GM18511 (cell line): ENCODE measurements around the gene INPP4B.

Experiments
- ATAC-seq: cut with Tn5 transposase; IDR thresholded peaks from one replicate; pipeline ENCODE4 v1.9.1; 2021; ENCODE audit warnings: mild to moderate bottlenecking, moderate library complexity; ENCODE audit not compliant: unreplicated experiment

Gene INPP4B

DNA sequence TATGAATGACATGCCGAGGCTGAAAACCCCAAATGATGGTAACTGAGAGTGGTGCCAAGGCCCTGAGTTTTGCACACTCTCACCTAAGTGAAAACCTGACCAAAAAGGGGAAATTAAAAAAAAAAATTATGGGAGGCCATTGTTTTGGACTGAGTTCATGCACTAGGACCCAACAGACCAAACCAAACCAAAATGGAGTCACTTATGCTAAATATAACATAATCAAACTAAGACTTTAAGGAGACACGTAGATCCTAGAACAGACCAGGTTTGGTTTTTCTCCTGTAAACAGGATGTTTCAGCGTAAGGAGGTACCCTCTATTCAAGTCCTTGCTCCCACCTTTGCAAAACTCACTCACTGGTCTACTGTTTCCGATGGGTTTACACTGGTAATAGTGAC lies 453.0 kb downstream of the INPP4B start:
- no peak for ATAC-seq

DNA sequence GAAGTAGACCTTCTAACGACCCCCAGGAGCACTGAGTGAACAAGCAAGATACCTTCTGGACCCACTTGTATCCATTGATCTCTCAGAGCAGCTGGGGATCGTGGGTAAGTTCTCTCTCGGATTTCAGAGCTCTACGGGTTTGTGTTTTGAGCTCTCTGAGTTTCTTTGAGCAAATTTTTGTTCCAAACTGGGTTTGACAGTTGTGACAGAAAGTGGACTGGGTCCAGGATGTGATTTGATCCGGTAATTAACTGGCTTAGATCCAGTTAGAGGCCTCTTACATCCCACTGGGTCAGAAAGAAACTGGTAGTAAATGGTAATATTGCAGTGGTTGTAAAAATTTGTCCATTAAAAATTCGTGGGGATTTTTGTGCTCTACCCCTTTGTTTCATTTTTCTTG lies 459.2 kb downstream of the INPP4B start:
- no peak for ATAC-seq

DNA sequence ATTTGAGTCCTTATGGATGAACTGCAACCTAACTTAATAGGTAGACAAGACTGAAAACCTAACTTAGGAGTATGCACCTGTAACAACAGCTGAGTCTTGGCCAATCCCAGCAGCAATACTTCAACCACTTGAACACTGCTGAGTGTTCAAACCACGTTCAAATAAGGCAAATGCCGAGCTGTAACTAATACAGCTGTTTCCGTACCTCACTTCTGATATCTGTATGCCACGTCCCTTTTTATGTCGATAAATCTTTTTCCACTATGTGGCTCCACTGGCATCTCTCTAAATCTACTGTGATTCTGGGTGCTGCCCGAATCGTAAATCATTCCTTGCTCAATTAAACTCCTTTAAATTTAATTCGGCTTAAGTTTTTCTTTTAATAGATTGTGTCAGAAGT lies 459.7 kb downstream of the INPP4B start:
- ATAC-seq, result no peak

DNA sequence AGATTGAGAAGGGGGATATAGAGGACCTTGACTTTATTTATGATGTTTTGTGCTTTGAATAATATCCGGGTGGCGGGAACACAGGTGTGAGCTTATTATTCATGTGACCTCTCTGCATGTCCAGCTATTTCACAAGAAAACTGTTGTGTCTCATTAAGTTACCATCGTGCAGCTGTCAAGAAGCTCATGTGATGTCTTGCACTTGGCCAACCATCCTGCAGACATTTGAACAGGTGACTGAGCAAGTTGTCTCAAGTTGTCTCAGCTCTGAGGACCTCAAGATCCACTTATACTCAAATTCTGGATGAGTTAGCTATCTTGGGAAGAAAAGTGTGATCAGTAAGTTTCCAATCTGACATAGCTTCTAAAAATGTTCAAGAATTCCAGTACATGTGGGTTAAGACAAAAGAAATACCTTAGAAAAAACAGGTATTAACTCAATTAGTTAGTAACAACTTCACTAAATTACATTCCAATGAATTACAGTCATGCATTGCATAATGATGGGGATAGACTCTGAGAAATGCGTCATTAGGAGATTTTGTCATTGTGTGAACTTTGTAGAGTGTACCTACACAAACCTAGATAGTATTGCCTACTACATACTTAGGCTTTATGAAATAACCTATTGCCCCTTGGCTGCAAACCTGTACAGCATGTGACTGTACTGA lies 462.2 kb downstream of the INPP4B start:
- no peak for ATAC-seq

DNA sequence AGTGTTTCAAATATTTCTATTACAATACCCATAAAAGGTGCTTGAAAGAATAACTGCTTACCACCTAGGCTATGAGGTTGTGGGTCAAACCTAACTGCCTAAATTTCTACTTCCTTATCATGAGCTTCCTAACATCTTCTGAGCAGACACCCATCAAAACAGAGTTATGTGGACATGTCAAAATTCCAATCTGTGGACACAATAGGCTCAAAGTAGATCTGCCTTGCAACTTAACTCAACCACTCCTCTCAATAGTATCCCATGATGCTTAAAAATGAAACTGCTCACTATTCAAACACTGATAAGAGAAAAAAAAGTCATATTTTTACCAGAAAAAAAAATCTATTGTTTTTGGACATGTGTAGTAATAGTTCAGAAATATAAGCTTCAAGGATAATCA lies 462.7 kb downstream of the INPP4B start:
- no peak for ATAC-seq

DNA sequence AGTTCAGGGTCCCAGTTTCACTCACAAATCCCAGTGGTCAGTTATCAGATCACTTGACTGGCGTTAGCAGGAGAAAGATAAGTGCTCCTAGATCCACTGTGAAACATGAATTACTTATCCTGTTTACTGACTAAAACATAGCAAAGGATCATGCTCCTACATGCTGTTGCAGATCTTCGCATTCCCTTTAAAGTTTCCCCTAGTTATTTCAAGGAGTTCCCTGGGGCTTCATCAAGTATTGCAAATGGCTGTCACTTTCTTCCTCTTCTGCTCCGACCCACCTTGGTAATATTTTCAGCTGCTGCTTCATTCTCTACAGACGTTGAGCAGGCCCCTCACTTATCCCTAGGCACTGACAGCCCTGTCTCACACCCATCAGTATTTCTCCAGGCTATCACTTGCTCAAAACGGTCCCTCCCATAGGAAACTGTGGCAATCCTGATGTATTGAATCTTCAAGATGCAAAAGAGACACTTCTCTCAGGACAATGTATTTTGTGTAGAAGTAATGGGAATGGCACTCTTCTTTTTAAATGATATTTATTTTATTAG lies 466.0 kb downstream of the INPP4B start:
- no peak for ATAC-seq

DNA sequence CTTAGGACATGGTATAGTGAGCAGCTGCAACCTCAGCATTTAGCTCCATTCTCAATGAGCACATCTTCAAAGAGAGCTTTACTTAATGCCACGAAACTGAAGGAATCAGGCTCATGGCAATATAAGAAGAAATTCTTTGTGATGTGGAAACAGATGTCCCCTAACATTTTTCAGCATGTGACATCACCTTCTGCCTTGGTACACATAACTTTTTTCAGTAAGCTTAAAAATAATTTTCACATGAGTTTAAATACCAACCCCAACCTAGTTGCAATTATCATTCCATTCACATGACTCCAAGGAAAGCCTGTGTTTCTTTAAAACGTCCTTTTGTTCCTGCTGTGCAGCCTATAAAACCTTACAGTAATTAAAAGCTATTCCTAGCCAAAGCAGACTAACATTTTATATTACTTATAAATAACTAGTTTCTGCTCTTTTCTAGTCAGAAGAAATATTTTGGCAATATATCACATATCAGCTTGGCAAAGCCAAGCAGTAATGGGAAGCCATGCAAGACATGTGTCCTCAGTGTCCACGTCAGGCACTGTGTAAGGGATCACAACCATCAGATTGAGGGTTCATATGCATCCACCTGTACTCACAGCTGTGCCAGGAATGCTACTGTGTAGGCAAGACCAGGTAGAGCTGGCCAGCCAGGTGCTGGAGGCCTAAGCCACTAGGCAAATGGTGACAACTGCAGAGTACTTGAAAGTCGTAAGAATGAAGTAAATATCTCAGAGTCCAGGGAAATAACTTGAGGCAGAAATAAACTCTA lies 466.6 kb downstream of the INPP4B start:
- ATAC-seq, result no peak

DNA sequence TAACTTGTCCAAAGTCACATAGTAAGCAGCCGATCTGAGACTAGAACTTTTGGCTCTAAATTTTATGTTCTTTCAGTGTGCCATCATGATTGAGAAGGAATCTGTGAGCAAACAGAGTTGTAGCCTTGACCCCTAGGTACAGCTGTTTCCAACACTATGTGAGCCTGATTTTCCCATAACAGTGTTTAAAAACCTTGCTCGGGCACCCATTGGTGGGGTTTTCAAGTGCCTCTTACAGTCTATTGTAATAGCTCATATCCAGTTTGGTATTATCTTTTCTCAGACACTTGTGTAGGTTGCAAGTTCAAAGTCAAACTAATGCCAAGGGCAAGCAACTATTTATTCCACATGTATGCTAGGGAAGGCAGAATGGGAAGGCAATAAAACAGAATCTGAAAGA lies 467.9 kb downstream of the INPP4B start:
- no peak for ATAC-seq

DNA sequence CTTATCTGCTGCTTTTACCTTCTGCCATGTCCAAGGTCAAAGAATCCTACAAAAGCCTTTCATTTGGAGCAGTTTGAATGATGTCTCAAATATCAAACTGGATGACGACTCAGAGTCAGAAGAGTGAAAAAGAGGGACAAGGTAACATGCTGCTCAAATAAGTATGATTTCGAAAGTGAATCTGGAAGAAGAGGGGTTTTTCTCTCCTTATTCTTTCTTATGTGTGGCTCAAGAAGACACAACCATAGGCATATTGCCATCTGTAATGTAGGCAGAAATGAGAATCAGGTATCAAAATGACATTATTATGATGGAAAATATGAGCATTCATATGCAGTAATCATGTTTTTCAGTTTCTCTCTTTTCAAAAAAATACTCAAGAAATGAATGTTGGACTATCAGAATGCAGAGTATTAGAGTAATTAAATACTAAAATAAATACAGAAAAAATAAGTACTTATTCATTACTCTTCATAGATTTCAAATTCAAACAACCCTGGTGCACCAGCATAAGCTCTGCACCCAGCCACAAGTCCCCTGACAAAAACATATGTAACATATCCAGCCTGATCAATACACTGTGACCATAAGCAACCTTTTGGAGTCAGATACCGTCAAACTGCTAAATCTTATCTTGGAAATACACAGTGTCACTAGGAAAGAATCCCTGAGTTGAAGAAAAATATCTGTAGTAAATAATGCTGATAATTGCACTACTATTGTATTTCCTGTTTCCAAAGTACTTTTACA lies 468.6 kb downstream of the INPP4B start:
- ATAC-seq, result peak; percentile 63

DNA sequence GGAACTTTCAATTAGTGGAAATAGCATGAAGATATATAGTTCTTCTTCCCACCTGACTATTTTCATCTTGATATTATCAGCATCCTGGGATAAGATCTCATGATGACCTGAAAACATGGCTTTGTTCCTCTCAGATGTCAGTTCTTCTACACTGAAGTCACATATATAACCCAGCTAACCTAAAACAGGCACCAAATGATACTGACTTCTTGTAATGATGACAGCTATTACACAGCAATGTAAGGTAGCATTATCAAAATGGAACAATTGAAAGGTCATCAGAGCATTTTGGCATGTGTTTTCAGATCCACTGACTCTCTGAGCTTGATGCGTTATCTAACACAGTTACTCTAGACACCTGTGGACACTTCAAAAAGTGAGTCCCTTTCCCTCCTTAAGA lies 469.9 kb downstream of the INPP4B start:
- no peak for ATAC-seq

DNA sequence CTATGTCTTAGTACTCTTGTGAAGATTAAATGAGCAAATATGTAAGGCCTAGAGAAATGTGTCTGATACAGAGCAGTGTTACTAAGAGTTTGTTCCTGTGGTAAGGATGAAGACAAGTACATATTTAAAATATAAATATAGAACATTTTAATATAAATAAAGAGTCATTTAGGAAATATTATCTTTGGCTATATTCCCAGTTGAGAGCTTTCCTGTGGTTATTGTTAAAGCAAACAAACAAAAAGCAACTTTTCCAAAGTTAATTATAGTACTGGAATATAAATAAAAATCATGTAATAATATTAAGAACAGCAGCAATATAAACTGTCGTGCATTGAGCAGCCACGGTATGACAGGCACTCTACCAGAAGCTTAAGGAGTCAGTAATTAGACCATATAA lies 472.5 kb downstream of the INPP4B start:
- ATAC-seq, result no peak

DNA sequence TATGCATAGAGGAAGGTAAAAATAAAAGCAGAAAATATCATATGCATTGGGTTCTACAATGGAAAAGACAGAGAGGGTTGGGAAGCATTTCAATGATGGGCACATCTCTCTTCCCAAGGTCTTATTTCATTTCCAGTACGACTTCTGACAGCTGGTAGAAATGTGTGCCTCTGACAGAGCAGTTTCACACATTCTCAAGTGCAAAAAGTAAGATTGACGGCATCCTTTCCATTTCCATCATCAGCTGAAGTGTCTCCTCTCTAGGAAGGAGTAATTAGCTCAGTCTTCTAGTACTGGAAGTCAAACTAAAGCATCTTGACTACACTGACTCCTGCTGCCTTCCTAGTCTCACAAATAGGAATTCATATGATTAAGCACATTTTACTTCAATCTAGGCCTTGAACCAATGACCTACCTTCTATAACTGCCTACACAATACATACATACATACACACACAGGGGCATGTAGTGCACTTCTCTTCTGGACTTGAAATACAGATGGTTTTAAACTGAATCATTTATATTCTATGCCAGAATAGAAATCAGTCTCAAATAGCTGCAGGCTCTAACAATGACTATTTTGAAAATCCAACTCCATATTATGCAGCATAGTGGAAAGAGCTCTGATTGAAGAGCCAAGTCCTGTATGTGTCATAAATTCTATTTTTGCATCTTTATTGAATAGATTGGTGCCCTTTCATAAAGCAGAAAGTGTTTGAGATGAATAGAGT lies 473.4 kb downstream of the INPP4B start:
- ATAC-seq, result no peak

DNA sequence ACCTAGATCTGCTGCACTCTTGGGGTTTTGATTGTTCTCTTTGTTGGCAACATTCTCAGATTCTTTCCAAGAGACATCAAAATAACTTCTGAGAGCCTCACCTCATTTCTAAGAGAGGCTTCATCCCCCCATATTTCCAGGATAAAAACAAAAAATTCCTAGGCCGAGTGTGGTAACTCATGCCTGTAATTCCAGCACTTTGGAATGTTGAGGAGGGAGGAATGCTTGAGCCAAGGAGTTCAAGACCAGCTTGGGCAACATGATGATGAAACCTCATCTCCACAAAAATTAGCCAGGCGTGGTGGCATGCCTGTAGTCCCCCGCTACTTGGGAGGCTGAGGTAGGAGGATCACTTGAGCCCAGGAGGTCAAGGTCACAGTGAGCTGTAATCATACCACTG lies 477.0 kb downstream of the INPP4B start:
- ATAC-seq, result no peak

DNA sequence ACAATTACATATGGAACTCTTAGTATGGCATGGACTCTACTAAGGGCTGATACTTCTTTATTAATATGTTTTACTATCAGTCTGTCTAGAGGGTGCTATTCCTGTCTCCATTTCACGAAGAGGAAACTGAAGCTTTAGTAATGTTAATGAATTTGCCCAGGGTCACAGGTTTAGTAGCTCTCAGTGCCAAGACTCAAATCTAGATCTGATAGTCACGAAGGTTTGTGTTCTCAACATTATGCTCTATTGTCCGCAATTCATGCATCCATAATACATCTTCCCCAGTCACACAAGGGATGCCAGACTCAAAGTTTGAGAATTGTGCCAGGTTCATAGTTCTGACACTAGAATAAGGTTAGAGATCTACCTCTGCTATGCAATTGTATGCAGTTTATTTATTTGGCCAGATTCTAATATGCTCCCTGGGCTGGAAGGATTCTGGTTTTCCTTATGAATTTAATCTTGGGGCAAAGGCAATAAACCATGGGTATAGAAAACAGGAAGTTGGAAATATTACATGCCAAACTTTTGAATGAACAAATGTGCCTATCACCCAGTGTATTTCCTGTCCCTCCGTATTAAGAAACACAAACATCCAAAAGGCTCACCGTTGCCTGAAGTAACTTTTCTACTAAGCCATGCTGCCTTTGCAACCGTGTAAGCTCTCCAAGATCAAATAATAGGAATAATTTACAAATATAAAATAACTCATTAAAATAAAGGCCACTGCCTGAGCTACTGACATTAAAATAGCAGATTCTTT lies 478.5 kb downstream of the INPP4B start:
- no peak for ATAC-seq

DNA sequence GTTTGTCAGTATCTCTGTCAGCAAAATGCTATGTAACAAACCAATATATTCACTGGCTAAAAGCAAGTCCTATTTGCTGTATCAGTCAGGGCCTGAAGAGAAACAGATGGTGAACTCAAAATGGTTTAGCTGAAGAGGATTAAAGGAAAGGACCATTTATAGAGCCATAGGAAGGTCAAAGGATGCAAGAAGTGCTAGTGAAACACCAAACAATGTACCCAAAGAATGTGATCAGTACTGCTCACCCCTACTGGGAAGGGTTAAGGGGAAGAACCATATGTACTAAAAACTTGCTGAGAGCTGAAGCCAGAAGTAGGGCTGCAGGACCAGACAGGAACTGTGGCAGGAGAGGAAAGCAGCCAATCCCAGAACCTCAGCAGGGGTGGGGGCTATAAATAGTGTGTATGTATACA lies 479.3 kb downstream of the INPP4B start:
- no peak for ATAC-seq

DNA sequence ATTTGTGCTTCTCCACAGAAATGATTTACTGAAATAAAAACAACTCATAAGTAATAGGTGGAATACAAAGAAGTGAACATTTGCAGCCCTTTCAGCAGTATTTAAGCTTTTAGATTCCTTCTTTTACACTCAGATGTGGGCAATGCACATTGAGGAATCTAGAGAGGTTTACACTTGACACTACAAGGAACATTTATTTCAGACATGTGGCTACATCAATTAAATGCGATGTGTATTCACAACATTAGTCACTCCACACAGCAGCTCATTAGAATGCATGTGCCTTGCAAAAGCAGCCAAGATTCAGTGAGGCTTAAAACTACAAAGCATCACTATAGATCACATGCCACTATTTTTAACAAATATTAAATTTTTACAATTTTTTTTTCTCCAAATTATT lies 480.7 kb downstream of the INPP4B start:
- ATAC-seq, result no peak

DNA sequence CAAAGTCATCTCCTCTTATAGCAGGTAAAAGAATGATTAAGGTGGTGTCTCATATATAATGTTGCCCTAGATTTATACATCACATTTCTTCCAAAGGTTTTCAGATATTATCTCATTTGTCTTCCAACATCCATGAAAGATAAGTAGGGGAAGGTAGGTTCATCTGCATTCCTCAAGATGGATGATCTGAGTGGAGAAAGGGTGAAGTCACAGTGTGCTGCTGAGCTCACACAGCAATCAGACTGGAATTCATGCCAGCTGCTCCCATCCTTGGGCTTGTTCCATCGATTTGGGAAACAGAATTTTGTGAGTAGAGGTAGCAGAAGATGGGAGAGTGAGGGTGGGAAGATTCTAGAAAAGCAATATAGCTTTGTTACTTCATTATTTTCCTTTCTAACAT lies 482.4 kb downstream of the INPP4B start:
- ATAC-seq, result no peak

DNA sequence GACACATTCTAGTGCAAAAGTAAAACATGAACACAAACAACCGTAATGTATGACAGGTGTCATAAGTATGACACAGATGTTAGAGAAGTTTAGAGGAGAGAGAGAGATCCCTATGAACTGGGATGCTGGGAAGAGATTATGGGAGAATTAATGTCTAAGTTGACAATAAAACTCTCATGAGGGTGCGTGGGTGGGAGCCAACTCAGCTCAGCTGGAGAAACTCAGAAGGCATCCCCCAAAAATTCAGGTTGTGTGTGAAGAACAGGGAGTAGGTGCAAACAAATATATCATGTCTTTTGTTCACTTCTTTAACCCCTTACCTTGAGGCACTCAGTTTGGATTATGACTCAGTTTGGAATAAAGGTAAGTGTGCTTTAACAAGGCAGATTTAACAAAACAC lies 484.1 kb downstream of the INPP4B start:
- ATAC-seq, result no peak

DNA sequence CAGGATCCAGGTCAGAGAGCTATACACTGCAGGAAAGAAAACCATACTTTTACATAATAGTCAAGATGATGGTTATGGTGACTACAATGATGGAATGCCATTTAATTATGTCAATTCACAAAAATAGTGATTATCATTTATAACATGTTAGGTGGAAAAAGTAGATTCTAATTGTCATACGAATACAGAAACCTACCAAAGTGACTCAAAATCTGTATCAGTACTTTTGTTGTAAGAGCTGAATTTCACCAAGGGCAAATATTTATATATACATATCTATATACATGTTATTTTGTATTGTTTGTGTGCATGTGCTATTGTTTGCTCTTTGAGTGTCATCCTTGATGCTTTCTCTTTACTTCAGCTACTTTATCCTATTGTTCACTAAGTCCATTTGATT lies 485.4 kb downstream of the INPP4B start:
- ATAC-seq, result no peak

DNA sequence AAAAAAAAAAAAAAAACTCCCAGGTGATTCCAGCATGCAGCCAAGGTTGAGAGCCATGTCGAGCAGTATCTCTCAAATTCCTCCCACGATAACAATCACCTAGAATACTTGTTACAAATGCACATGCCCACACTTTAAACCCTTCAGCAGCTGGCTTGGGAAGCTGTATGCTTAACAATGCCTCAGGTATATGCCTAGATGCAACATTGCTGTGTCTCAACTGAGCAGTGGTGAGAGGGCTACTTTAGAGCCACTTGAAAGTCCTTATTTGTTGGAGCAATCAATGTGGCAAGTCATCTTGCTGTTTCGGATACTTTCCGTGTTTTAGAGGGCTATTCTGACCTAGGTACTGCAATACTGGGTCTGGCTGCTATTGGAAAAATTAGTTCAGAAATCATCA lies 487.4 kb downstream of the INPP4B start:
- no peak for ATAC-seq
